Embryonic facial prominence (tissue), 1 donor: ENCODE measurements around the gene CRB1.

Experiments
- DNase-seq: peaks from one replicate; pipeline ENCODE4 v3.0.0-alpha.2; 2016; ENCODE audit errors: extremely low spot score

Gene CRB1

DNA sequence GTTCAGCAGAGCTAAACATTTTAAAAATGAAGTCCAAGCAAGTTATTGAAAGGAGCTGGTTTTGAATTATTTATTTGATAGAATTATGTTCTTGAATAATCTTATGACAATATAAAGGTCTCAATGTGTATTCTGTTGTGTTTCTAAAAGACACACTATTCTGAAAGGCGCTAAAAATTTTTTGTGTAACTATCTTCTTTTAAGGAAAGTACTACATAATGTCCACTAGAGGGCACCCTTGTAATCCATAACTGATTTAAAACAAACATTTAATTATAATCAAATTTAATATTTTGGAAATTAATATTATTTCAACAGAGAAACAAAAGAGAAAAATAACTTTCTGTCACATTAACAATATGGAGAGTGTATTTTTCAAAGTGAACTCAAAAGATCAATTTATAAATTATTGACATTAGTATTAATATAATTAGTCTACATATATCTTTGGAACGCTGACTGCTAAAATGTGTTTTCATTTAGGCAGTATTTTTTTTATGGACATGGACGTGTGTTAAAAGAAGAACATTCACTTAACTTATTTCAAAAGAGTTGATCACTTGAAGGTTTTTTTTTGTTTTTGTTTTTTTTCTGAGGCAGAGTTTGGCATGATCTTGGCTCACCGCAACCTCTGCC lies 258.8 kb downstream of the CRB1 start:
- peak; percentile 16 for DNase-seq
